ENCODE results near the gene GREB1. TPM values are rescaled to one million over a fixed set of nuclear protein-coding genes. Genes with fewer than 3 reads are reported as not detected.

GREB1 gene
- total and polyA plus RNA-seq, 8 donors: 3.5 to 16.1 (median 5.9) TPM

- Histone ChIP-seq H3K36me3 (no peaks in the 10 kb centered on the region), H3K9me3 (no peaks in the 10 kb centered on the region), H3K27me3 (no peaks in the 10 kb centered on the region), H3K4me1 (no peaks in the 10 kb centered on the region), H3K4me3 (no peak overlapping the region), H3K27ac (no peak overlapping the region)
- TF ChIP-seq CTCF (IDR thresholded peaks at IDR 0.05): no peak
- intact Hi-C loops (cut with DNase I): no loop called here
- DNase-seq: no peak
- ATAC-seq: no peak
- WGBS, 2 donors: 82 to 83% methylated on average over 4 of the region's 4 CpGs
- FAIRE-seq: no peak
Observed at GRCh38 chr2:11630855-11631254, 97.0 kb downstream of the GREB1 start.

- Histone ChIP-seq H3K36me3 (no peaks in the 10 kb centered on the region), H3K27me3 (no peaks in the 10 kb centered on the region), H3K4me1 (no peaks in the 10 kb centered on the region), H3K9me3 (no peaks in the 10 kb centered on the region), H3K27ac (no peak overlapping the region), H3K4me3 (no peak overlapping the region)
- intact Hi-C loops (cut with DNase I): no loop called here
- FAIRE-seq (no peak), ATAC-seq (no peak), DNase-seq (no peak)
- WGBS, 2 donors: 92 to 94% methylated on average over 7 of the region's 7 CpGs
- TF ChIP-seq CTCF (IDR thresholded peaks at IDR 0.05): no peak
Observed at GRCh38 chr2:11631462-11631861, 97.6 kb downstream of the GREB1 start.

- H3K4me3 ChIP-seq: no peak overlapping the region
- no peak for FAIRE-seq
- no peak overlapping the region for H3K27ac ChIP-seq
- 90 to 93% methylated on average over 28 of the region's 28 CpGs for WGBS, 2 donors
- H3K36me3 ChIP-seq: no peaks in the 10 kb centered on the region
- no peaks in the 10 kb centered on the region for H3K4me1 ChIP-seq
- no peak for TF ChIP-seq CTCF (IDR thresholded peaks at IDR 0.05)
- no peak for DNase-seq
- H3K27me3 ChIP-seq: no peaks in the 10 kb centered on the region
- intact Hi-C loops (cut with DNase I): no loop called here
- no peak for ATAC-seq
- H3K9me3 ChIP-seq: no peaks in the 10 kb centered on the region
Observed at GRCh38 chr2:11633923-11634478, 100.2 kb downstream of the GREB1 start.

GRCh38 chr2:11634584-11634983 lies 100.7 kb downstream of the GREB1 start:
- WGBS, 2 donors: 90 to 91% methylated on average over 15 of the region's 15 CpGs
- no peak for TF ChIP-seq CTCF (IDR thresholded peaks at IDR 0.05)

GRCh38 chr2:11635141-11635540 lies 101.3 kb downstream of the GREB1 start:
- no peak for FAIRE-seq
- ATAC-seq: no peak
- TF ChIP-seq CTCF (IDR thresholded peaks at IDR 0.05): no peak
- H3K27ac ChIP-seq: no peak overlapping the region
- intact Hi-C loops (cut with DNase I): no loop called here
- DNase-seq: no peak
- 91 to 95% methylated on average over 15 of the region's 15 CpGs for WGBS, 2 donors
- H3K27me3 ChIP-seq: no peaks in the 10 kb centered on the region
- H3K36me3 ChIP-seq: no peaks in the 10 kb centered on the region
- H3K4me1 ChIP-seq: no peaks in the 10 kb centered on the region
- H3K4me3 ChIP-seq: no peak overlapping the region
- no peaks in the 10 kb centered on the region for H3K9me3 ChIP-seq

More at GRCh38 chr2:11634584-11634983, 100.7 kb downstream of the GREB1 start:
- no peaks in the 10 kb centered on the region for H3K4me1 ChIP-seq
- H3K27ac ChIP-seq: no peak overlapping the region
- DNase-seq: no peak
- ATAC-seq: no peak
- no peak overlapping the region for H3K4me3 ChIP-seq
- intact Hi-C loops (cut with DNase I): no loop called here
- FAIRE-seq: no peak
- no peaks in the 10 kb centered on the region for H3K9me3 ChIP-seq
- no peaks in the 10 kb centered on the region for H3K27me3 ChIP-seq
- H3K36me3 ChIP-seq: no peaks in the 10 kb centered on the region
